Tibial nerve (tissue), 4 donors: Measurements from ENCODE around the gene ANXA7. TPM values are rescaled to one million over a fixed set of nuclear protein-coding genes. Genes with fewer than 3 reads are reported as not detected.

Experiments used
- DNase-seq, 2 donors: peaks; one replicate each; pipeline ENCODE4 v3.0.0-alpha.2; 2019; ENCODE audit warnings: low spot score in 2 of 2
- H3K27ac ChIP-seq, 4 donors: fragments of 200-600 bp; sonication (generic) in 3 of 4; one replicate each; pipeline ENCODE4 v1.5.1; 2017 to 2019; ENCODE audit warnings: mild to moderate bottlenecking in 1 of 4
- H3K27me3 ChIP-seq, 2 donors: fragments of 200-600 bp; sonication (generic) in 1 of 2; one replicate each; pipeline versions ENCODE4 v1.5.1 to v1.6.0; 2017 to 2019
- H3K36me3 ChIP-seq, 3 donors: fragments of 200-600 bp; sonication (generic); one replicate each; pipeline ENCODE4 v1.5.1; 2018 to 2019
- H3K4me1 ChIP-seq, 4 donors: fragments of 200-600 bp; sonication (generic) in 3 of 4; one replicate each; pipeline ENCODE4 v1.5.1; 2017 to 2019
- H3K4me3 ChIP-seq, 4 donors: fragments of 200-600 bp; sonication (generic) in 3 of 4; one replicate each; pipeline ENCODE4 v1.5.1; 2017 to 2019; ENCODE audit warnings: mild to moderate bottlenecking in 1 of 4, moderate library complexity in 1 of 4
- H3K9me3 ChIP-seq, 4 donors: fragments of 200-600 bp; sonication (generic) in 3 of 4; one replicate each; pipeline ENCODE4 v1.5.1; 2017 to 2019
- EP300 ChIP-seq, 2 donors: sonication (generic); formaldehyde crosslinking; IDR thresholded peaks; one replicate each; pipeline ENCODE4 v1.6.1; 2017; ENCODE audit warnings: antibody characterized with exemption in 2 of 2, mild to moderate bottlenecking in 1 of 2
- POLR2A ChIP-seq, 2 donors: fragments of 450-650 bp; IDR thresholded peaks; one replicate each; pipeline ENCODE4 v1.6.1; 2017; ENCODE audit warnings: antibody characterized with exemption in 2 of 2, mild to moderate bottlenecking in 2 of 2, moderate library complexity in 2 of 2
- WGBS, 2 donors: methylation state at CpG; one replicate each; pipeline ENCODE4 v1.1.5; 2018; 5-methylcytosine and 5-hydroxymethylcytosine counted together
- total RNA-seq, 4 donors: library from RNA; depleted of rRNA; stranded (reverse); fragments of >200 nt; gene quantifications; one replicate each; pipeline ENCODE4 v1.1.0, GENCODE V29; 2016
- TF ChIP-seq, protein P1 (sequence below), 5 experiments: fragments of 200-600 bp in 3 of 5; fragments of 450-650 bp in 2 of 5; sonication (generic) in 3 of 5; IDR thresholded peaks; one replicate each; pipeline ENCODE4 v1.5.1; 2016 to 2019; ENCODE audit warnings: antibody characterized with exemption in 5 of 5, mild to moderate bottlenecking in 3 of 5, moderate library complexity in 2 of 5

Gene ANXA7
- total RNA-seq, 4 donors from 2014 or later: 82.7 to 141 (median 114) TPM

GRCh38 chr10:73423309-73423708 is 9.5 kb upstream of the ANXA7 start:
- no peak for TF ChIP-seq POLR2A (IDR thresholded peaks at IDR 0.05)
- TF ChIP-seq, protein P1, sequence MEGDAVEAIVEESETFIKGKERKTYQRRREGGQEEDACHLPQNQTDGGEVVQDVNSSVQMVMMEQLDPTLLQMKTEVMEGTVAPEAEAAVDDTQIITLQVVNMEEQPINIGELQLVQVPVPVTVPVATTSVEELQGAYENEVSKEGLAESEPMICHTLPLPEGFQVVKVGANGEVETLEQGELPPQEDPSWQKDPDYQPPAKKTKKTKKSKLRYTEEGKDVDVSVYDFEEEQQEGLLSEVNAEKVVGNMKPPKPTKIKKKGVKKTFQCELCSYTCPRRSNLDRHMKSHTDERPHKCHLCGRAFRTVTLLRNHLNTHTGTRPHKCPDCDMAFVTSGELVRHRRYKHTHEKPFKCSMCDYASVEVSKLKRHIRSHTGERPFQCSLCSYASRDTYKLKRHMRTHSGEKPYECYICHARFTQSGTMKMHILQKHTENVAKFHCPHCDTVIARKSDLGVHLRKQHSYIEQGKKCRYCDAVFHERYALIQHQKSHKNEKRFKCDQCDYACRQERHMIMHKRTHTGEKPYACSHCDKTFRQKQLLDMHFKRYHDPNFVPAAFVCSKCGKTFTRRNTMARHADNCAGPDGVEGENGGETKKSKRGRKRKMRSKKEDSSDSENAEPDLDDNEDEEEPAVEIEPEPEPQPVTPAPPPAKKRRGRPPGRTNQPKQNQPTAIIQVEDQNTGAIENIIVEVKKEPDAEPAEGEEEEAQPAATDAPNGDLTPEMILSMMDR (IDR thresholded peaks at IDR 0.05): no peak
- no peak for TF ChIP-seq EP300 (IDR thresholded peaks at IDR 0.05)
- H3K36me3 ChIP-seq: peaks cover 0 to 65% (median 9%) of the 10 kb centered on the region in 3 donors
- H3K9me3 ChIP-seq: no peaks in the 10 kb centered on the region
- H3K4me1 ChIP-seq: no peaks in the 10 kb centered on the region
- H3K27me3 ChIP-seq: no peaks in the 10 kb centered on the region
- H3K4me3 ChIP-seq: no peak overlapping the region
- no peak for DNase-seq
- H3K27ac ChIP-seq: no peak overlapping the region

- Histone ChIP-seq H3K4me3 (no peak overlapping the region), H3K9me3 (no peaks in the 10 kb centered on the region), H3K27me3 (no peaks in the 10 kb centered on the region), H3K4me1 (peaks cover 0 to 24% (median 7%) of the 10 kb centered on the region in 4 donors), H3K27ac (no peak overlapping the region), H3K36me3 (no peaks in the 10 kb centered on the region)
- 68 to 71% methylated on average over 3 of the region's 3 CpGs for WGBS, 2 donors
- no peak for DNase-seq
- TF ChIP-seq POLR2A (IDR thresholded peaks at IDR 0.05) (no peak), EP300 (IDR thresholded peaks at IDR 0.05) (no peak)
- TF ChIP-seq, protein P1 (IDR thresholded peaks at IDR 0.05): no peak
Measured at GRCh38 chr10:73416571-73416970, 2.7 kb upstream of the ANXA7 start.

DNA sequence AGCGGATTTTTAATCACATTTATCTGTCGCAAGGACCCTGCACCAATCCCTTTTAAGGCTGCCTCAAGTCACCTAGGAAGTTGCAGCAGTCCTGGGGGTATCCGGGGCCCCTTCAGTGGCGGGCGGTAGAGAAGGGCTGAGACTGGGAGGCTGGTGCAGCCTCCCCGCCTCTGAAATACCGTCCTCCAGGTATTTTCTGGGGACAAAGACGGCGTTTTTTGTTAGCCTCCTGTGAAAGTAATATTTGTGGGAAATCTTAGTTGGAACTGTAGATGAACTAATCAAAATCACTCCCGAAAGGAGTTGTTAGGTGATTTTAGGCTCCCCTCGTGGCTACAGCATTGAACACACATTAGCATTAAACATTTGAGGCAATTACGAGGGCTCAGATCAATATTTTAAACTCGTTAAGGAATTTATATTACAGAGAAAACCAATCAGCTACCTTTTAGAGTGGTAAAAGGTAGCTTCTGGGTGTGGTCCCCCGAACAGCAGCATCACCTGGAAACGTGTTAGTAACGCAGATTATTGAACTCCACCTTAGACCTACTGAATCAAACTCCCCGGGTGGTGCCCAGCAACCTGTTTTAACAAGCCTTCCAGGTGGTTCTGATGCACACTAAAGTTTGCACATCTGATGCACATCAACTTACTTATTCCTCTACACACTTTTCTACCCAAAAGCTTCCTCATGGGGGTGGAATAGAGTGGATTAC is 530 bp upstream of the ANXA7 start:
- Histone ChIP-seq H3K4me3 (peak overlapping the region; percentile 62 to 98 (median 78)), H3K4me1 (peaks cover 0 to 30% (median 10%) of the 10 kb centered on the region in 4 donors), H3K27me3 (no peaks in the 10 kb centered on the region), H3K36me3 (no peaks in the 10 kb centered on the region), H3K9me3 (no peaks in the 10 kb centered on the region), H3K27ac (peak overlapping the region; percentile 68 to 97 (median 94))
- no peak for DNase-seq
- TF ChIP-seq EP300 (IDR thresholded peaks at IDR 0.05) (no peak), POLR2A (IDR thresholded peaks at IDR 0.05) (no peak)
- TF ChIP-seq, protein P1 (IDR thresholded peaks at IDR 0.05): peak in 1 of 5 experiments; percentile 8
- 6% methylated on average over 15 to 17 of the region's 17 CpGs for WGBS, 2 donors

- 2 to 4% methylated on average over 9 of the region's 9 CpGs for WGBS, 2 donors
- Histone ChIP-seq H3K9me3 (no peaks in the 10 kb centered on the region), H3K27me3 (no peaks in the 10 kb centered on the region), H3K4me3 (peak overlapping the region; percentile 62 to 98 (median 78)), H3K27ac (peak overlapping the region; percentile 68 to 97 (median 94)), H3K4me1 (peaks cover 0 to 42% (median 10%) of the 10 kb centered on the region in 4 donors), H3K36me3 (no peaks in the 10 kb centered on the region)
- no peak for TF ChIP-seq POLR2A (IDR thresholded peaks at IDR 0.05)
- TF ChIP-seq, protein P1 (IDR thresholded peaks at IDR 0.05): no peak
- no peak for TF ChIP-seq EP300 (IDR thresholded peaks at IDR 0.05)
- peak in 1 of 2 donors; percentile 15 for DNase-seq
Measured at GRCh38 chr10:73413108-73413527, 740 bp downstream of the ANXA7 start.

DNA sequence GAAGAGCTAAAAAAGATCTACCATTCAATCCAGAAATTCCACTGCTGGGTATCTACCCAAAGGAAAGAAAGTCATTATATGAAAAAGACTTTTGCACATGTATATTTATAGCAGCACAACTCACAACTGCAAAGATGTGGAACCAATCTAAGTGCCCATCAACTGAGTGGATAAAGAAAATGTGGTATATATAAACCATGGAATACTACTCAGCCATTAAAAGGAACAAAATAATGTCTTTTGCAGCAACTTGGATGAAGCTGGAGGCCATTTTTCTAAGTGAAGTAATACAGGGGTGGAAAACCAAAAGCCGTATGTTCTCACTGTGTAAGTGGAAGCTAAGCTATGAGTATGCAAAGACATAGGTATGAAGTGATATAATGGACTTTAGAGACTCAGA is 3.0 kb downstream of the ANXA7 start:
- Histone ChIP-seq H3K9me3 (no peaks in the 10 kb centered on the region), H3K27ac (no peak overlapping the region), H3K4me1 (peaks cover 0 to 61% (median 10%) of the 10 kb centered on the region in 4 donors), H3K4me3 (no peak overlapping the region), H3K27me3 (no peaks in the 10 kb centered on the region), H3K36me3 (peaks cover 0 to 11% (median 0%) of the 10 kb centered on the region in 3 donors)
- no peak for DNase-seq
- 97% methylated on average over 1 of the region's 1 CpG for WGBS, 2 donors
- TF ChIP-seq EP300 (IDR thresholded peaks at IDR 0.05) (no peak), POLR2A (IDR thresholded peaks at IDR 0.05) (no peak)
- TF ChIP-seq, protein P1 (IDR thresholded peaks at IDR 0.05): no peak
